SIG-M5 (cell line): ENCODE results near the gene GDF9.
"Not testable (repeated sequence)": the region's sequence is repeated elsewhere in the genome, so short reads cannot be mapped to it uniquely, and the experiment has no call there.

Experiments
- DNase-seq: peaks from one replicate; lab custom pipeline; 2025; lab: John Stamatoyannopoulos, UW

Gene GDF9

DNA sequence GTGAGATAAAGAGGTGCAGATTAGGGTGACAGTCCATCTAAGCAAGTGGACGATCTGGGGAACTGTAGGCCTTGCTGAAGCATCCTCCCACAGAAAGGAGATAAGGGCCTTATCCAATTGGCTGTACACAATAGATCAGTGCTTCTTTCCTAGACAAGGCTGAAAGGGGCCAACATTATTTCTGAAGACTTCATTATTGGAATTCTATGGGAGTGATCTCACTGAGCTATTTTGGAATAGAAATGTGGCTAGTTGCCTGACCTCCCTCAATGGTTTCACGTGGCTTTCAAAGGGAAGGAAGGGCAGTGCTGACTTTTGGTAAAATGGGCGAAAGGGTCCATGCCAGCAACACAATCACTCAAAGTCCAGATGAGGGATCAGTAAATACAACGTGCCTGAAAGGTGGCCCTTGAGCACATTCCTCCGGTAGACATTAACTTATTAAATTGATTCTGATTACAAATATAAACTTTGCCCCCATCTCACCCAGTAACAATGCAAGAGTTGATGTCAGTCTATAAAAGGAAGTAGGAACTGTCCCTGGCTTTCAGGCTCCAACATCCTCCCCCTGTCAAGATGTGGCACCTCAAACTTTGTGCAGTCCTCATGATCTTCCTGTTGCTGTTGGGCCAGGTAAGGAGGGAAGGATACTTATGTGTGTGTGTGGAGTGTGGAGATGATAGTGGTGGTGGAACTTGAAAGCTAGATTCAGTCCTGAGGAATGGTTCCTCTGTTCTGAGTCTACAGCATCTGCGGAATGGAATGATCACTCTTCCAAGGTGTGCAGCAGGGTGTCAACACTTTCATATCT is 7.1 kb upstream of the GDF9 start, which contains the start of gene LEAP2:
Gene LEAP2 (plus strand): TSS at position 550 of the 811 bp plus-strand sequence. CDS start 27 bp downstream, at position 577.
- no peak for DNase-seq

DNA sequence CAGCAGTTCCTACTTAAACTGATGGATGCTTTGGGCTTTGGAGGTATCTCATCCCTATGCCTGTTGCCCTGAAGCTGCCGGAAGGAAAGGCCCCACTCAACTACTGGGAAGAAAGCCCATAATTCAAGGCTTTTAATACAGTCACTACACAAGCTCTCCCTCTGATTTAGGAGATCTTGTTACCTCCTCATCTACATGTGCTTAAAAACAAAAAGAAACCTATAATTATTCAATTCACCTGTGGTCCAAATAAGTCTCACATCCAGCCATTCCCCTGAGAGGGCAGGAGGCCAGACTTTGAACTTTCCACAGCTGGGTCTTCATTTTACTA is 6.5 kb upstream of the GDF9 start:
- DNase-seq = no peak

DNA sequence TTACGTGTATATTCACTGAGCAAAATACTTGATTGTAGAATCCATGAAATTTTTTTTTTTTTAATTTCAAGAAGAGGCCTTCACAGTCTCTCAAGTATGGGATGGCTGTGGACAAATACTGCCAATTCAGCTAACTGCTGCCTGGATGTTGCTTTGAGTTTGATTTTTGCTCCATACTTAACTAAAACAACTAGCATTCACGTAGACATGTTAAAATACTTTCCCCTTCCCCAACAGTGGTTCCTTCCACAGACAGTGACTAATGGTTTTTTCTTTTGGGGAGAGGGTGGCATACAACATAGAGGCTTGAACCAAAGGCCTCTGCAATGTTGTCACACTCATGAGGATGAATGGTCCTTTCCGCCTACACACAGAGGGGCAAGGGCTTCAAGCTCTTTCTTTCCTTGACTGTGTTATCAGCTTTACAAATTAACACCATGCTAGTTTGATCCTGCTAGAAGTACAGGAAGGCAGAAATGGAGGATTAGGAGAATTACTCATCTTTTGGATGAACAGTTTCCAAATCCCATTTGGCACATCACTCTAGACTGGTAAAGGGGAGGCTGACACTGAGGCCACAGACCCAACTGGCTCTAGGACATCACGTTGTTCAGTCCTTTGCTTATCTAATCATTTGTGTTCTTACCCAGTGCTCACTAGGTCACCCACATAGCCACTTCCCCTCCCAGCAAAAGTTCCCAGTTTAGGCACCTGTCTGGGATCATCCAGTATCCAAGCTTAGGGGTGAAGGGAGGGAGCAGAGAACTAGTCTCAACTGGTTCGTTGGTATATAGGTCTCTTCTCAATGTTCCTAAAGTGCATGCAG is 5.4 kb upstream of the GDF9 start:
- DNase-seq = no peak

DNA sequence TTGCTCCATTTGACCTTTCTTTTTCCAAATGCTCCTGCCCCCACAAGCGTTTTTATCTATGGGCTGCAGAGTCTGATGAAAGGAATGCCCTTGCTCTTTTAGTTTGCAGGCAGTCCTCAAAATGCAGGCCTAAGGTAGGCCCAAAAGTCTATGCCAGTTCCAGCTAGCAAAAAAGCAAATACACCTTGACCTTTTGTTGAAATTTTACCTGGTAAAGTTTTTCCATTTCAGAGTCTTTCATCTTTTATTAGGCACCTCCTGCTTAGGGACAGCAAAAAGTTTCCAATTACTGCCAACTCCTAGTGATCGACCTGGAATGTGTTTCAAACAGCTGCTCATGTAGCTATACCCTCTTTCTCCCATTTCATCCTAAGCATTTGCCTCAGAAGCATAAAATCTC is 4.5 kb upstream of the GDF9 start:
- DNase-seq = no peak

DNA sequence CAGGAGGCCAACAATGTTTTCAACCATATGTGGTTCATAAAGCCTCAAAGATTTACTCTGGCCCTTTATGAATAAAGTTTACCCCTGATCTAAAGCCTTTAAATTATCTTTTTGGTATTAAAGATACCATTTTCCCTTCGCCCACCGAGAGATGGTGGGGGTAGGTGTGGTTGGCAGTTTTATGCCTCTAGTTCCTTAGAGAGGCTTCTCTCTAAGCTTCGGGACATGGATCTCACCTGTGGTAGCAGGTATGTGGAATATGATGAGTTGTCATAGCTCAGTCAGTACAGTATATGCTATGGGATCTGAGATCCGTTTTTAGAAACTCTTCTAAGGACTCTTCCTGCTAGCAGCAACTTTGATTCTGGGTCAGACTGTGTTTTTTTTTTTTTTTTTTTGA is 2.5 kb upstream of the GDF9 start:
- DNase-seq = no peak

DNA sequence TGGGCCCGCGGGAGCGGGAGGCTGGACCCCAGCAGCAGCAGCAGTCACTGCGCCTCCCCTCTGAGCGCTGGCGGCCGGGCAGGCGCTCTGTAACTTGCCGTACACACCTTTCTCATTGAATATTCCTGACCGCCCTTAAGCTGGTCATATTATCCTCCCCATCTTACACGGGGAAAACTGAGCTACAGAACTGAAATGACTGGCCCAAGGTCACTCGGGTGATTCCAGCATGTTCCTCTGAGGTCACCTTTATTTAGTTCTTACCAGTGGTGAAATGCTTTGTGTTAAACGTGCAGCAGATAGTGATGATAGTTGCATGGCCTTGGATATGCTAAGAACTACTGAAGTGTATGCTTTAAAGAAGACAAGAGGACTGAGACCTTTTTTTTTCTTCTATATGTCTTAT is 780 bp upstream of the GDF9 start:
- DNase-seq = no peak

DNA sequence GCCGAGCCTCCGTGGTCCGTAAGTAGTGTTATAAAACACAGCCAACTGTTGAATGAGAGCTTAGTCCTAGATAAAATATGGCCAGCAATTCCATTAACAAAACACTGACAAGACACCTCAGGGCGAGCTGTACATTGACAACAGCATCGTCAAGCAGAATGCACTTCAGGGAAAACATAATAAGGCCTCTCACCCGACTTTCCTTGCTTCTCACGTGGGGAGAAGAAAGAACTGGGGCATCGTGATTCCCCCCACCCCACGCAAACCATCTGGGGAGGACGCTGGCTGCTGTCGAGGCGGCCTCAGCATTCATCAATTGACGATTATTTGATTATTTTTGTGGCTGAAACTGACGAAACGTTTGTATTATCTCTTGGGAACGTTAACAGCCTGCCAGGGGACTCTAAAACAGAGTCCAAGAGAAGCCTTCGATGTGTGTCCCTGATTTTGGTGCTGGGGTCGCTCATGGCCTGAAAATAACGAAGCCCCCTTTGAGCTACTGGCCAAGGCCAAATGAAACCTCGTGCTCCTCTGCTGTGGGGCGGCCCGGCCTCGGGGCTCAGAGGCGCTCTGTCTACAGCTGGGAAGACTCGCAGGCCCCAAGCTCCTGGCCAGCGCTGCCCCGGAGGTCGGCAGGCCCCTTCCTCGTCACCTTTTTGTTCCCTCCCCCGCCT is 464 bp downstream of the GDF9 start:
- no peak for DNase-seq

DNA sequence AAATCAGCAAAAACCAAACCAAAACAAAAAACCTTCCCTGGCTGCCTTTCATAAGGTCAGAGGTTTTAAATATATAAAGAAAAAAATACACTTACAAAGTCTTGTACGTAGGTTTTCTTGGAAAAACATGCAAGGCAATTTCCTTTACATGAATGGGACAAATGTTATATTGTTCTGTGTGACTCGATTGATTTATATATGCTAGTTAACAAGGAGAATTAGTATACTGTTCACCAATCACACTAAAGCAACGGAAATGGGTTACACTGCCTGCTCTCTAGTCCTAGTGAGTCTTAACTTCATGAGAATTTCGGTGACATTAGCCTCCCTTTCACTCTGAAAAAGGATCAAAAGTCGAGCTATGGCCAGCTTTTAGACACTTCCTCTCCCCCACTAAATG is 5.5 kb downstream of the GDF9 start:
- DNase-seq = no peak

DNA sequence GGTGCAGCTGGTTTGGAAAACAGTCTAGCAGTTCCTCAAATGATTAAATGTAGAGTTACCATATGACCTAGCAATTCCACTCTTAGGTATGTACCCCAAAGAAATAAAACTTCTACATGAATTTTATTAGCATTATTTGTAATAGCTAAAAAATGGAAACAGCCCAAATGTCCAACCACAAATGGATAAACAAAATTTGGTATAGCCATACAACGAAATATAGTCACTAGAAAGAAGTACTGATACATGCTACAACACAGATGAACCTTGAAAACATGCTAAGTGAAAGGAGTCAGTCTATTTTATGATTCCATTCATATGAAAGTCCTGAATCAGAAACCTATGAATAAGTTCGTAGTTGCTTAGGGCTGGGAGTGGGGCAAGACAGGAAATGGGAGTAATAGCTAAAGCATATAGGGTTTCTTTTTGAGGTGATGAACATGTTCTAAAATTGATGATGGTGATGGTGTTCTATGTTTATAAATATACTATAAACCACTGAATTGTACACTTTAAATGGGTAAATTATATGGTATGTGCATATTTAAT is 6.3 kb downstream of the GDF9 start:
- DNase-seq = no peak

DNA sequence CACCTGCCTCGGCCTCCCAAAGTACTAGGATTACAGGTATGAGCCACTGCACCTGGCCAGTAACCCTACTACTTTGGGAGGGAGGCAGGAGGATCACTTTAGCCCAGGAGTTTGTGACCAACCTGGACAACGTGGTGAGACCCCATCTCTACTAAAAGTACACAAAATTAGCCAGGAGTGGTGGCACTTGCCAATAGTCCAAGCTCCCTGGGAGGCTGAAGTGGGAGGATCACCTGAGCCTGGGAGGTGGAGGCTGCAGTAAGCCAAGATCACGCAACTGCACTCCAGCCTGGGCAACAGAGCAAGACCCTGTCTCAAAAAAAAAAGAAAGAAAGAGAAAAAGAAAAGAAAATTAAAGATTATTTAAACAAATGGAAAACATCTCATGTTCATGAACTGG is 10.3 kb downstream of the GDF9 start:
- DNase-seq = no peak

DNA sequence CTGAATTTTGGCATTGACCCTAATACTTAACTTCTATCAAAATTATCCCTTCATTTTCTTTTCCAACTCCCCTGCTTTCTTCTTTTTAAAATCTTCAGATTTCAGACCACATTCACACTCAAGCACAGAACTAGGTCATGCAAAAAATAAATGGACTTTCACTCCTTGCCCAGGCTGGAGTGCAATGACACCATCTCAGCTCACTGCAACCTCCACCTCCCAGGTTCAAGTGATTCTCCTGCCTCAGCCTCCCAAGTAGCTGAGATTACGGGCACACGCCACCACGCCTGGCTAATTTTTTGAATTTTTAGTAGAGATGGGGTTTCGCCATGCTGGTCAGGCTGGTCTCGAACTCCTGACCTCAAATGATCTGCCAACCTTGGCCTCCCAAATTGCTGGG is 11.3 kb downstream of the GDF9 start:
- not testable (repeated sequence) for DNase-seq

DNA sequence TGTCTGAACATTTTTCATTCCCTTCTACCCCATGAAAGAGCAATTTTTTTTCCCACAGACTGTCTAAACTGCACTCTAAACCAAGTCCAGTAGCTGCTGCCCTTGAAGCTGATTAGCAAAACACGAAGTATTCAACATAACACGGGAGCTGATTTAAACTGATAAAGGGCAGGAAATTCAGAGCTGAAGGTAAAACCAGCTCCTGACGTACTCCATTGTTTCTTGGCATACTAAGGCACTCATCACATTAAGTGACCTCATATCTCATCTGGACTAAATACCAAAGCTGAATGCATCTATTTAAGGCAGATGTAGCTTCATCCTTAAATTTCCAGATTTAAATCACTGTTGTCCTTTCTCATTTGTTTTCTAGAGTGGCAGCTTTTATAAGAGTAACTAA is 12.0 kb downstream of the GDF9 start:
- DNase-seq = no peak

DNA sequence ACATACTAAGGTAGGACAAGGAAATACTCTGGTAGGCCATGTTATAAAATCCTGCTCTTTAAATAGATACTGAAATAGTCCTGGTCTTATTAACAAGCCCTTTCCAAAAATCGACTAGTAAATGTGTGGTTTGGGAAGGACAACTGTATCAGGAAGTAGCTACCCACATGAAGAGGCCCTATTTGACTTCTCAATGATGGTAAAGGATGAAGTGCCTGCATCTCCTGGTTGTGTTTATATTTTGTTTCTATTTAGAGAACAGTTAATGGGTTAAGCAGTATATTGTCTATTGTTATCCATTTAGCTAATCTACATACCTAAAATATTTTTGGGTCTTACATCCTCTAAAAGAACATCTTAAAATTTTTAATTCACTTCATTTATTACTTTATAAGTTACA is 12.5 kb downstream of the GDF9 start:
- no peak for DNase-seq

DNA sequence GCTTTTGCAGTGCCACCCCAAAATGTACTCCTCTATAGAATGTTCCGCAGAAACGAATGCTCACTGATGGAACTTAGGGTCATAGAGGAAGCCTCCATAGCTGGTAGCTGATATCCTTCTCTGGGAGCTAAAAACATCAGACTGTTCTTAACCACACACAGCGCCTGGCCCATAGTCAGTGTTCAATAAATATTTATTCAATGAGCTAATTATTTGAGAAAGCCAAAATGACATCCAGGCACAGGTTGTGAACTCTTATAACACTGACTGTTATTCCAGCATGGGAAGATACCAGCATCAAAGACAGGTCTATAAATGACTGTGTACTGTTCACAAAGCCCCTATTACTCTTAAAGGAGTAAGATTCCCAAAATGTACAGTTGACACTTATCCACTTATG is 12.9 kb downstream of the GDF9 start:
- DNase-seq = no peak

DNA sequence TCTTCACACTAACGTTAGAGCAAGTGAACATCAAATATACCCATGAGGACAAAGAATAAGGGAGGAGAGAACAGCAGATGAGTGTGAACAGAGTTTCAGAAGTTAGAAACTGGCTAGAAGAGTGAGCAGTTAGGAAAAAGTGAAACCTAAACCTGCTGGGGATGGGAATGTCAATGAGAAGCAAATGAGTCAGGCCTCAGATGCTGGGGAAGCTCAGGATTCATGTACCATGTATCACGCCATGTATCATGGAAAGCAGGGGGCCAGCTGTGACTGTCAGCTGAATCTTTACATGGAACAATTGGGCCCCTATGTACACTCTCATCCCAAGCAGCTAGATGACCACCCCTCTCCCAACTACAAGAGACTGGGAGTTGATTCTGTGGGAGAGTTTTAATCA is 16.2 kb downstream of the GDF9 start:
- no peak for DNase-seq

DNA sequence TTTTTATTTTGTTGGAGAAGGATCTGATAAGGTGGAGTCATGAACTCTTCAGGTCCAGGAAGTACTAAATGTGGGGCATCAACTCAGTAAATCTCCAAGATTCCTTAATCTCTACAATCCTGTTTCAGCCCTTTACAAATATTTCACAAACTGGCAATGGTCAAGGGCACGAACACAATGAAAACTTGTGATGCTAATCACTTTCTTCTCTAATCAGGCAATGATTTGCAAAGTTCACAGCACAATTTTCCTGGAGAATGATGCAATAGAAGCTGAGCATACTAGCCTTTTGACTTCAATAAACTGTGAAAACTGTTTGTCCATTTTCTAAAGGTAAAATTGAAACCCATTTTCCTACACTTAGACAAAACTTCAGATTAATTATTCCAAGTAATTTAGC is 16.9 kb downstream of the GDF9 start:
- no peak for DNase-seq

DNA sequence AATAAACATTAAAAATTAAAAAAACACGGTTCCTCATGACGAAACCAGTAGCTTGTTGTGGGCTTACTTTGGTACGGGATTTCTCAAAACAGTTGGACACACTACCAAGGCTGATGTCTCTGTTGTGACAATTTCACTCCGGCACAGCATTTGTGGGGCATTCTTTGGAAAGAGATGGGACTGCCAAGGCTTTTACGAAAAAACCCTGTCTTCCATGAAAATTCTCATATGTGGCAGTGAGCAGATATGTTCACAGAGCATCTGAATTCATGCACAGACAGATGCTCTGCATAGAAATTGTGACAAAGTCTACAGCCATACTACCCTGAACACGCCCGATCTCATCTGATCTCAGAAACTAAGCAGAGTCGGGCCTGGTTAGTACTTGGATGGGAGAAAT is 18.0 kb downstream of the GDF9 start:
- DNase-seq = no peak

DNA sequence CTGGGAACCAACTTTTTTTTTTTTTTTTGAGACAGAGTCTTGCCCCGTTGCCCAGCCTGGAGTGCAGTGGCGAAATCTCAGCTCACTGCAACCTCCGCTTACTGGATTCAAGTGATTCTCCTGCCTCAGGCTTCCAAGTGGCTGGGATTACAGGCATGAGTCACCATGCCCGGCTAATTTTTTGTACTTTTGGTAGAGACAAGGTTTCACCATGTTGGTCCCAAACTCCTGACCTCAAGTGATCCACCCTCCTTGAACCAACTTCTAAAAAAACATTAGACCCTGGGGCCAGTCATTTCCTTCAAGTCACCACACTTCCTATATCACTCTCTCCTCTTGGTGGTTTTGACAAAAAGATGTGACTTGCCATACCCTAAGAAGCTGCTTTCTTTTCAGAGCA is 25.0 kb downstream of the GDF9 start:
- no peak for DNase-seq

DNA sequence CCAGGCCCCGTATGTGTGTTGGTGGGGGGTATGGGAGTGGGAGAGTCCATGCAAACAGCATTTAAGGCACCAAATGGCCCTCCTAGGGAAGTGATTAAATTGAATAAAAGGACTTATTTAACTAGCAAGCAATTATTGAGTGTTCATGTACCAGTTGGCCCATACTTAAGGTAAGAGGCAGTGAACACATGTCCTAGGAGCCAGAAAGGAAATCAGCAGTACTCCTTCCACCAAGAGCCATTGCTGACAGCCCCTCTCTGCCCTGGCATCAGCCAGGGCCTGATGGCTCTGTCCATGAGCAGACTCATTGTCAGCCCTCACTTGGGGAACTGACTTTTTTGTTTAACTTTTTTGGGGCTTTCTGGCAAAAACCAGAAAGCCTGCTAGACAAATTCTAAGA is 25.4 kb downstream of the GDF9 start:
- no peak for DNase-seq

DNA sequence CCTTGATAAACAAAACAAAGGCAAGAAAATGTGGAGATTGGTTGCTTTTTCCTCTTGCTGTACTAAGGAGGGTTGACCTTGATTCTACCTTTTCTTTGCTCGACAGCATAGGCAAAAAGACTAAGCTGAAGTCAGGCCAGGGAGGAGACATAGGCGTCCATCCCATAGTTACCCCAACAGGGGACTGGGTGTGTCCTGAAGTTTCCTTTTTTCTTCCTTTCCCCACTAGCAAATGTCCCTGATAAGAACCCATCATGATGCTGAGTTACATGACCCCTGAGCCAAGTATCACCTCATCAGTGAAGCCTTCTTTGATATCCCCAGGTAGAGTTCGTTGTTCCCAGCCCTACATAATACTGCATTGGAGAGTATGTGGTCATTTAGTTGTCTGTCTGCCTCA is 26.0 kb downstream of the GDF9 start:
- DNase-seq = no peak

DNA sequence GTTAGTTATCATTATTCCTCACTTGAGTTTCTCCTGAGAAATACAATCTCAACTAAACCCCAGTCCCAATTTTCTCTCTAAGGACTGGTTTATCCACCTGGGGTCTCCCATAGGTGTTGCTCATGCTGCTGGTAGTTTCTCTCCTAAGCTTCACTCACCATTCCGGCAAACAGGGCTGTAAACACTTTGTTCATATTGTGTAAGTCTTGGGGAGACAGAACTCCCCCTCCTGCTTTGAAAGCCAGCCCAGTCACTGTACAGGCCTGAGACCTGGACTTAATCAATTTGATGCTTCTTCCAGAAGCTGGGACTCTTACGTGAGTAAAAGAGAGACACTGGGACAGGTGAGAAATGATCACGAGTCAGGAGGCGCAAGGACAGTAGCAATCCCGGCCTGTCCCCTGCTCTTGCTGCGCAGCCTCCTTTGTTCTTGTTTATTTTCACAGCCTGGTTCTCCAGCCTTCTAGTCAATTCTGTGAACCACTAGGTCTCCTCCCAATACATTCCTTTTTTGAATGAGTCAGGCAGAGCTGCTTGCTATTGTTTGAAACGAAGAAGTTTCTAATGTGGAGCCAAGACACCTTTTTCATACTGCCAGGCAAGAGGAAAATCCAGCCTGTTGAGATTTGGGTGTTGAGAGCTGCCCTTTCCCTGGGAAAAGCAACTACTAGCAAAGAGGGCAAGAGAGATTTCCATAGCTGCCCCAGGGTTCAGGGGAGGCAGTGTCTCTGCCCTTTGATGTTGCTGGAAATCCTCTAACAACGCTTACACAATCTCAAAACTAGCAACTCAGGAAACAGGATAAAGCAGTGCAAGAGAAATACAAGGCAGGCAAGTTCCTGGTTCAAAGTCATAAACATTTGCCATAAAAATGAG is 26.6 kb downstream of the GDF9 start:
- no peak for DNase-seq
